K562 (cell line): ENCODE results near the gene CBX3.

Experiments
- CTCF ChIP-seq, 3 experiments: IDR thresholded peaks in 2 of 3; conservative IDR thresholded peaks in 1 of 3; 2 replicates each; pipeline ENCODE4 v1.5.1; 2011 to 2012; ENCODE audit warnings: low read length in 3 of 3, mild to moderate bottlenecking in 3 of 3, control low read depth in 2 of 3, improper control_type of control experiment in 1 of 3, inconsistent platforms in 1 of 3, low read depth in 1 of 3, mixed read lengths in 1 of 3, moderate library complexity in 1 of 3; ENCODE audit not compliant: insufficient read depth in 2 of 3
- HDGF ChIP-seq: fragments of 450-650 bp; IDR thresholded peaks from 2 replicates; pipeline ENCODE4 v1.6.1; 2016
- JUND ChIP-seq, 2 experiments: IDR thresholded peaks; 2 replicates in 1 of 2; 3 replicates in 1 of 2; pipeline ENCODE4 v1.6.1; 2011; ENCODE audit warnings: borderline replicate concordance in 2 of 2, low read depth in 2 of 2, low read length in 2 of 2, improper control_type of control experiment in 1 of 2, missing biosample characterization in 1 of 2, missing genetic modification characterization in 1 of 2, missing genetic modification reagents in 1 of 2
- MAX ChIP-seq: sonication (generic); formaldehyde crosslinking; IDR thresholded peaks from 2 replicates; pipeline ENCODE4 v1.9.0; 2022; ENCODE audit warnings: mild to moderate bottlenecking, missing genetic modification reagents
- MECOM ChIP-seq: fragments of 250-450 bp; sonication (Bioruptor Pico); IDR thresholded peaks from 2 replicates; pipeline ENCODE4 v1.8.0; 2022; ENCODE audit warnings: inconsistent platforms
- MYC ChIP-seq, 2 experiments: fragments of 250-450 bp in 1 of 2; sonication (Bioruptor Pico) in 1 of 2; IDR thresholded peaks; 2 replicates each; pipeline versions ENCODE4 v1.5.1 to v1.6.1; 2012 to 2021; ENCODE audit warnings: low read depth in 2 of 2, borderline replicate concordance in 1 of 2, improper control_type of control experiment in 1 of 2, low read length in 1 of 2, mild to moderate bottlenecking in 1 of 2, moderate library complexity in 1 of 2
- PCBP1 ChIP-seq: fragments of 200-400 bp; formaldehyde crosslinking; IDR thresholded peaks from 2 replicates; pipeline ENCODE4 v1.6.1; 2018; ENCODE audit warnings: mild to moderate bottlenecking, low read depth, low read length; ENCODE audit not compliant: poor library complexity, severe bottlenecking
- POLR2A ChIP-seq: fragments of 450-650 bp; conservative IDR thresholded peaks from 2 replicates; pipeline ENCODE4 v1.6.1; 2016
- SPI1 ChIP-seq: IDR thresholded peaks from 2 replicates; pipeline ENCODE4 v1.6.1; 2011; ENCODE audit warnings: low read depth, low read length, control low read depth, borderline replicate concordance
- UBTF ChIP-seq, 2 experiments: IDR thresholded peaks; 2 replicates each; pipeline ENCODE4 v1.6.1; 2012; ENCODE audit warnings: improper control_type of control experiment in 2 of 2, low read depth in 2 of 2, low read length in 2 of 2, borderline replicate concordance in 1 of 2
- ZBTB33 ChIP-seq: sonication (generic); formaldehyde crosslinking; IDR thresholded peaks from 2 replicates; pipeline ENCODE4 v1.8.1; 2023; ENCODE audit warnings: mild to moderate bottlenecking, missing genetic modification reagents
- ZNF512 ChIP-seq: IDR thresholded peaks from 2 replicates; pipeline ENCODE4 v1.6.1; 2016; ENCODE audit warnings: missing genetic modification characterization, missing compliant biosample characterization

- TF ChIP-seq ZNF512 (tag) (no peak), MYC (IDR thresholded peaks at IDR 0.05; ENCODE audit: low read depth, low read length) (no peak), MYC (CRISPR knock-in tag; IDR thresholded peaks at IDR 0.05; ENCODE audit: borderline replicate concordance, low read depth) (no peak), CTCF (IDR thresholded peaks at IDR 0.05 in 2 of 3, conservative IDR thresholded peaks at IDR 0.05 in 1 of 3; ENCODE audit: insufficient read depth in 2 of 3, low read depth in 1 of 3, low read length in 3 of 3) (no peak), MAX (CRISPR knock-in tag) (no peak), MECOM (CRISPR knock-in tag) (no peak), HDGF (no peak), UBTF (IDR thresholded peaks at IDR 0.05; ENCODE audit: borderline replicate concordance in 1 of 2, low read depth in 2 of 2, low read length in 2 of 2) (no peak), PCBP1 (no peak), JUND (IDR thresholded peaks at IDR 0.05; ENCODE audit: borderline replicate concordance, low read depth, low read length) (no peak), JUND (tag; IDR thresholded peaks at IDR 0.05; ENCODE audit: borderline replicate concordance, low read depth, low read length) (no peak), POLR2A (peak; percentile 46; the same call in 1 of the 2 replicates), SPI1 (0 out of 2 replicates have a peak, but pooled peaks have one; percentile 8), ZBTB33 (CRISPR knock-in tag) (no peak)
Observed at GRCh38 chr7:26192485-26193087, 9.0 kb upstream of the CBX3 start.
